Measurements from ENCODE around the gene CLN5.
"Not testable (repeated sequence)": the region's sequence is repeated elsewhere in the genome, so short reads cannot be mapped to it uniquely, and the experiment has no call there.

CLN5 gene

GRCh38 chr13:76991796-76992547, at the start of gene CLN5:
TSS of gene CLN5 (plus strand) at chr13:76992081. CDS start at chr13:76992099, 18 bp downstream.
- DNase-seq, result peak; percentile 56 to 93 (median 88)

- DNase-seq, result no peak
These were observed 49.5 kb upstream of the CLN5 start for GRCh38 chr13:76942363-76942762.

GRCh38 chr13:76943646-76944045, 48.2 kb upstream of the CLN5 start:
- DNase-seq, result no peak

- no peak for DNase-seq
These were observed 47.4 kb upstream of the CLN5 start for GRCh38 chr13:76944456-76944855.

GRCh38 chr13:76948149-76948548, 43.7 kb upstream of the CLN5 start, which contains the start of gene ACOD1:
TSS of gene ACOD1 (plus strand) at chr13:76948511. CDS start at chr13:76948559, 48 bp downstream.
- no peak for DNase-seq

- no peak for DNase-seq
These were observed 41.8 kb upstream of the CLN5 start for GRCh38 chr13:76950101-76950500.

- no peak for DNase-seq
These were observed 37.9 kb upstream of the CLN5 start for GRCh38 chr13:76953968-76954367.

- DNase-seq, result no peak
These were observed 37.3 kb upstream of the CLN5 start for GRCh38 chr13:76954538-76954937.

- DNase-seq, result no peak
These were observed 36.7 kb upstream of the CLN5 start for GRCh38 chr13:76955193-76955592.

GRCh38 chr13:76955661-76956060, 36.2 kb upstream of the CLN5 start:
- no peak for DNase-seq

GRCh38 chr13:76958841-76959432, 32.9 kb upstream of the CLN5 start:
- DNase-seq, result no peak

- not testable (repeated sequence) for DNase-seq
These were observed 32.1 kb upstream of the CLN5 start for GRCh38 chr13:76959734-76960133.

GRCh38 chr13:76965759-76966421, 26.0 kb upstream of the CLN5 start:
- DNase-seq, result peak in 14 of 58 donors; percentile 2 to 34 (median 12)

- DNase-seq, result no peak
These were observed 24.9 kb upstream of the CLN5 start for GRCh38 chr13:76967031-76967430.

GRCh38 chr13:76968041-76968440, 23.8 kb upstream of the CLN5 start:
- no peak for DNase-seq

GRCh38 chr13:76969488-76970365, 22.2 kb upstream of the CLN5 start:
- no peak for DNase-seq

GRCh38 chr13:76971215-76971614, 20.7 kb upstream of the CLN5 start:
- no peak for DNase-seq

- peak in 1 of 58 donors; percentile 7 for DNase-seq
These were observed 19.7 kb upstream of the CLN5 start for GRCh38 chr13:76971851-76972829.

- no peak for DNase-seq
These were observed 17.8 kb upstream of the CLN5 start for GRCh38 chr13:76973920-76974617.

- DNase-seq, result no peak
These were observed 17.3 kb upstream of the CLN5 start for GRCh38 chr13:76974618-76974975.
